HG03439 (cell line): ENCODE data around the gene STARD9.
"Not testable (repeated sequence)": the region's sequence is repeated elsewhere in the genome, so short reads cannot be mapped to it uniquely, and the experiment has no call there.

Experiments
- ATAC-seq: cut with Tn5 transposase; IDR thresholded peaks from one replicate; pipeline ENCODE4 v1.9.1; 2021; ENCODE audit warnings: mild to moderate bottlenecking, moderate library complexity; ENCODE audit not compliant: unreplicated experiment

STARD9 gene

GRCh38 chr15:42621996-42622925 lies 46.9 kb downstream of the STARD9 start:
- ATAC-seq: no peak

DNA sequence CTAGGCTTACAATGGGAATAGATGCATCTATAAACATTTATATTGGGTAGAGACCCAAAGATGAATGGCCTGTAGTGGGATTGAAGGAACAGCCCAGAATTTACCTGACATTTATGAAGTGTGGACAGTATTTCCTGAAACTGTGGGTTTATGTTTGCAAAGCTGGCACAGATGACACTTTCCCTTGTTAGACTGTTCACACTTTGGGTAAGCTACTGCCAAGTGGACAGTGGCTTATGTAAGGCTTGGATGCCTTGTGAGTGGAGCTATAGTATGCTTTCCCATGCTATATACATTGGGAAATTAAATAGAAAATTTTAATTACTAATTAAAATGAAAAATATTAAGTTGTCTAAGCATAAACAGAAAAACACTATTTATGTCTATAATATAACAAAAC lies 48.5 kb downstream of the STARD9 start:
- ATAC-seq: no peak

GRCh38 chr15:42627485-42627884 lies 52.1 kb downstream of the STARD9 start:
- no peak for ATAC-seq

DNA sequence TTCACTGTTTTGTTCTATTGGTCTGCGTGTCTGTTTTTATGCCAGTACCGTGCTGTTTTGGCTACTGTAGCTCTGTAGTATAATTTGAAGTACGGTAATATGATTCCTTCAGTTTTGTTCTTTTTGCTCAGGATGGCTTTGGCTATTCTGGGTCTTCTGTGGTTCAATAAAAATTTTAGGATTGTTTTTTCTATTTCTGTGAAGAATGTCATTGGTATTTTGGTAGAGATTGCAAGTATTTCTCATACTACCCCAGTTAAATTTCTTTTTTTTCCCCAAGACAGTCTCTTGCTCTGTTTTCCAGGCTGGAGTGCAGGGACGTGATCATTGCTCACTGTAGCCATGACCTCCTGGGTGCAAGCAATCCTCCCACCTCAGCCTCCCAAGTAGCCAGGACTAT lies 53.4 kb downstream of the STARD9 start:
- no peak for ATAC-seq

GRCh38 chr15:42632105-42632675 lies 56.8 kb downstream of the STARD9 start:
- ATAC-seq: no peak

GRCh38 chr15:42640109-42640508 lies 64.7 kb downstream of the STARD9 start:
- no peak for ATAC-seq

- no peak for ATAC-seq
Measured at GRCh38 chr15:42650208-42651066, 75.0 kb downstream of the STARD9 start.

GRCh38 chr15:42665827-42666226 lies 90.4 kb downstream of the STARD9 start:
- no peak for ATAC-seq

DNA sequence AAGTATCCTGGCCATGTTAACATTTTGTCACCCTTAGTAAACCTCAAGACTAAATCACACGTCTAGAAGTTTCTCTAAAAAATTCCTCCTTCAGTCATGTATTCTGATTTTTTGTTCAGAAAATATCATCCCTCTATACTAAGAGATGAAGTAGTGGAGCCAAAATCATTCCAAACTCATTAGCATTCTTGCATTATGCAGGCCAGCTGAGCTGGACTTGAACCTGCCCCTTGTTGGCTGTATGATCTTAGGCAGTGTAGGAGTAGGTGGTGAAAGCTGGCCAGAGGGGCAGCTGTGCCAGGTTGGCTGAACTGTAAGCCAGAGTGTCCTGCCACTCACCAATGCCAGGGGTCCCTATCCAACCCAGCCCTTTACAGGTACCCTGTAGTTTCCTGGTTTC lies 92.4 kb downstream of the STARD9 start:
- no peak for ATAC-seq

DNA sequence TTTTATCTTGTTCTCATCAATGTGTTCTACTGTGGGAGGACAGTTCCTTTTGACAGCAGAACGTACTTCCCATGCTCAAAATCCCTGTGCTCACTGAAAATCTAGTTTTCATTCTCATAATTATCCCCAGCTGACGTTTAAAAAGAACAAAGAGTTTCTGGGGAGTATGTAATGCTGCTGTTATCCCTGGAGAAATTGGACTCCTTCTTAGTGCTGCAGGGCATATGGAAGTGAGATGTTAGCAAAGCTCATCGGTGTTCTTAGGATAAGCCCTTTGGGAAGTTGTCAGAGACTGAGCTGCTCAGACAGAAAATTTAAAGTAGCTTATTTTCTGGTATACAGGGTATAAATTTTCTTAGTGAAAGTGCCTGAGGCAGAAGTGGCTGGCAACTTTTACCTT lies 95.0 kb downstream of the STARD9 start:
- no peak for ATAC-seq

- ATAC-seq: no peak
Measured at GRCh38 chr15:42672444-42672843, 97.0 kb downstream of the STARD9 start.

GRCh38 chr15:42674472-42674871 lies 99.1 kb downstream of the STARD9 start:
- ATAC-seq: no peak

- no peak for ATAC-seq
Measured at GRCh38 chr15:42675021-42675420, 99.6 kb downstream of the STARD9 start.

GRCh38 chr15:42679285-42680141 lies 104.1 kb downstream of the STARD9 start:
- ATAC-seq: no peak

- ATAC-seq: not testable (repeated sequence)
Measured at GRCh38 chr15:42680142-42680482, 104.7 kb downstream of the STARD9 start.

GRCh38 chr15:42681119-42681518 lies 105.7 kb downstream of the STARD9 start:
- no peak for ATAC-seq

GRCh38 chr15:42686281-42686680 lies 110.9 kb downstream of the STARD9 start:
- ATAC-seq: no peak

DNA sequence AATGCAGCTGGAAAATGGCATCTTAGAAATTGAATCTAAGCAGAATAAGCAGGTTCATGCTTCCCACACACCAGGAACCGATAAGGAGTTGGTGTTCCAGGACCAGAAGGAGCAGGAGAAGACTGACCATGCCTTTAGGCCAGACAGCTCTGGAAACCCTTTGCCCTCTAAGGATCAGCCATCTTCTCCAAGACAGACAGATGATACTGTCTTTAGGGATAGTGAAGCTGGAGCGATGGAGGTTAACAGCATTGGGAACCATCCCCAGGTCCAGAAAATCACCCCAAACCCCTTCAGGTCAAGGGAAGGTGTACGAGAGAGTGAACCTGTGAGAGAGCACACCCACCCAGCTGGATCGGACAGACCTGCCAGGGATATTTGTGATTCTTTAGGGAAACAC lies 112.3 kb downstream of the STARD9 start:
- no peak for ATAC-seq

DNA sequence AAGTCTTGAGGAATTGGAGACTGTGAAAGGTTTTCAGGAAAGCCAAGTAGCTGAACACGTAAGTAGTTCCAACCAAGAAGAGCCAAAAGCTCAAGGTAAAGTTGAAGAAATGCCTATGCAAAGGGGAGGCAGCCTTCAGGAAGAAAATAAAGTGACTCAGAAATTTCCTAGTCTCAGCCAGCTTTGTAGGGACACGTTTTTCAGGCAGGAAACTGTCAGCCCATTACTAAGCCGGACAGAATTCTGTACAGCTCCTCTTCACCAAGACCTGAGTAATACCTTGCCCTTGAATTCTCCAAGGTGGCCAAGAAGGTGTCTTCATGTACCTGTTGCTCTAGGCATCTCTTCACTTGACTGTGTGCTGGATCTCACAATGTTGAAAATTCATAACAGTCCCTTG lies 112.9 kb downstream of the STARD9 start:
- ATAC-seq: no peak

DNA sequence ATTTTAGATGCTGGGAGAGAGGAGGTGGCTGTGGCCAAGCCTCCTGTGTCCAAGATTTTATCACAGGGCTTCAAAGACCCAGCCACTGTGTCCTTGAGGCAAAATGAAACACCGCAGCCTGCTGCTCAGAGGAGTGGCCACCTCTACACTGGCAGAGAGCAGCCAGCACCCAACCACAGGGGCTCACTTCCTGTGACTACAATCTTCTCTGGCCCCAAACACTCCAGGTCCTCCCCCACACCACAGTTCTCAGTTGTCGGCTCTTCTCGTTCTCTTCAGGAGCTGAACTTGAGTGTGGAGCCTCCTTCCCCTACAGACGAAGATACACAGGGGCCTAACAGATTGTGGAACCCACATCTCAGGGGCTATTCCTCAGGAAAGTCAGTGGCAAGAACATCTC lies 115.9 kb downstream of the STARD9 start:
- ATAC-seq: no peak

- no peak for ATAC-seq
Measured at GRCh38 chr15:42691770-42692169, 116.4 kb downstream of the STARD9 start.
